CMK (cell line): ENCODE measurements around the gene FAM83F.

ENCODE experiments used
- DNase-seq: peaks from one replicate; pipeline ENCODE4 v3.0.0-alpha.2; 2010; ENCODE audit warnings: low read depth

FAM83F gene

DNA sequence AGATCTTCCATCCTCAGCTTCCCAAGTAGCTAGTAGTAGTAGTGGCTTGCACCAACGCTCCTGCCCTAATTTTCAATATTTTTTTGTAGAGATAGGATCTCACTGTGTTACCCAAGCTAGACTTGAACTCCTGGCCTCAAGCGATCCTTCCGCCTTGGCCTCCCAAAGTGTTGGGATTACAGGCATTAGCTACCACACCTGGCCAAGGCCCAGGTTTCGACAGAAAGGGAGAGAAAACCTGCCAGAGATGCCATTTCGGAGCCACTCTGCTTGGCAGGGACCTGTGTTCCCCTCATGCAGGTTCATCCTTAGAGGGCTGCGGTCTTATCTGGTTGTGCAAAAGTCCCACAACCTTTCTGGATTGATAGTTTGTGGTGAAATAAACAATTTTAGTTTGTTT lies 41.4 kb downstream of the FAM83F start:
- no peak for DNase-seq

DNA sequence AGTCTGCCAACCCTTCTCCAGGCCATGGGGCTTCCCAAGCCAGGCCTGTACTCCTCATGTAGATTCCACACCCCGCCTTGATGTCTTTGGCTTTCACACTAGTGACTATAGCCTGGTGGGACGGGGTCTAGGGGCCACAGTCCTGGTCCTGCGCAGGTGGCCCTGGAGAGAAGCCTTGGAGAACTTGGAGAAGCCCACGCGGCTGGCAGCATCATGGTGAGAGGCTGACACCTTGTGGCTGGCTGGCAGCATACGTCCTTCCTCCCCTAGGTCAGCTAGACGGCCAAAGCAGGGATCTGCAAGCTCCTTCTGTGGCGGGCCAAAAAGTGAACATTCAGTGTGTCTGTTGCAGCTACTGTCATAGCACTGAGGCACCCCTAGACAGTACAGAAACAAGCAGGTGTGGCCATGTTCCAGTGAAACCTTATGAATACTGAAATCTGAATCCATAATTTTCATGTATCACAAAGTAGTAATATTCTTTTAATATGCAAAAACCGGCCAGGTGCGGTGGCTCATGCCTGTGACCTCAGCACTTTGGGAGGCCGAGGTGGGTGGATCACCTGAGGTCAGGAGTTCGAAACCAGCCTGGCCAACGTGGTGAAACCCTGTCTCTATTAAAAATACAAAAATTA lies 42.0 kb downstream of the FAM83F start:
- DNase-seq = no peak

DNA sequence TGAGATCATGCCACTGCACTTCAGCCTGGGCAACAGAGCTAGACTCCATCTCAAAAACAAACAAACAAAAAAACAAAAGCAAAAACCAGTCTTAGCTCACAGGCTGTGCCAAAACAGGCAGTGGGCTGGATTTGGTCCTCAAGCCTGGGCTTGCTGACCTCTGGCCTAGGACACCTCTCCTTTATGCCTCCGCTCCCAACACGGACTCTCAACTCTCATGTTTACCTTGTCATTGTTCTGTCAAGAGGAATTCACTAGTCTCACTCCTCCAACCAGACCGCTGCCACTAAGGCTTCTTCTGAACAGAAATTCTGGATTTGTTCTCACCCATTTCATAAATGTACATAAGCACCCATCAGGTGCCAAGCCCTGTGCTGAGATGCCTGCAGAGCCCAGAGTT lies 42.6 kb downstream of the FAM83F start:
- no peak for DNase-seq

- DNase-seq = no peak
Observed at GRCh38 chr22:40039482-40040115, 44.8 kb downstream of the FAM83F start.

DNA sequence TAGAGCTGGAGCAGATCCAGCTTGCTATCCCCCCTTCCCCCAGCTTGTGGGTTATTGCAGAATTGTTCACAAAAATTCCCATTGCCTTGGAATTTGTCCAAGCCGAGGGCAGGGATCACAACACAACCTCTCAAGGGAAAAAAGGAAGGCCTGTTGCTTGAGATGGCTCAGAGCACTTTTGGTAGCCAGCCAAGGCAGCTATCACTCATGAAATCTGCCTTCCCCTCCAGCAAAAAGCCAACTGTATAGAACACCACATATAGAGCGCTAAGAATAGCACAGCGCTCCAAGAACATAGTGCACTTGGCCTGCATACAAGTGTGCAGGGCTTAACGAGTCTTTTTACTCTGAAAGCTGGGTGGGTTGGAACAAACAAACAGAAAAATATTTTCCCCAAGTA lies 46.2 kb downstream of the FAM83F start:
- peak; percentile 64 for DNase-seq

DNA sequence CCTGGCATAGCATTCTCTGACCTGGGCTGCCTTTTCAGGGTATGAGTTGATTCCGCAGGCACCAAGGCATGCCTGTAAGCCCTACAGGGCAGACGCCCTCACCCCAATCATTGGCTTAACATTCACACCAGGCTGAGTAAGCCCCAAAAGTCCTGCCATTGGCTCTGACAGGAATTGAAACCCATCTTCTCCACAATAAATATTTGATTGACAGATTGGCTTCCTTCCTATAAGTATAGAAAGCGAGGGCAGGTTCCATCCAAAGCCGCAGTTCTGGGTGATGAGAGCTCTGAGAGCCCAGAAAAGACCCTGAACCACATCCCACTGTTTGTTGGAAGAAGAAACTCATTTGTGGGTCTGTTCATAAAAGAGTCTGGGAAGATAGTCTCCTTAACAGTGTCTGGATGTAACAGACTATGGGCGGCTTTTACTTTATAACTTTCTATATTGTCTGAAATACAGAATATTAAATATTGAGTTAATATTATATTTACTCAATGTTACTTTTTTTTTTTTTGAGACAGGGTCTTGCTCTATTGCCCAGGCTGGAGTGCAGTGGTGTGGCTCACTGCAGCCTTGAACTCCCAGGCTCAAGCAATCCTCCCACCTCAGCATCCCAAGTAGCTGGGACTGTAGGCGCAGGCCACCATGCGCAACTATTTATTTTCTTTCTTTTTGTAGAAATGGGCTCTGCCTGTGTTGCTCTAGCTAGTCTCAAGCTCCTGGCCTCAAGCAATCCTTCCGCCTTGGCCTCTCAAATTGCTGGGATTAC lies 46.8 kb downstream of the FAM83F start:
- no peak for DNase-seq

DNA sequence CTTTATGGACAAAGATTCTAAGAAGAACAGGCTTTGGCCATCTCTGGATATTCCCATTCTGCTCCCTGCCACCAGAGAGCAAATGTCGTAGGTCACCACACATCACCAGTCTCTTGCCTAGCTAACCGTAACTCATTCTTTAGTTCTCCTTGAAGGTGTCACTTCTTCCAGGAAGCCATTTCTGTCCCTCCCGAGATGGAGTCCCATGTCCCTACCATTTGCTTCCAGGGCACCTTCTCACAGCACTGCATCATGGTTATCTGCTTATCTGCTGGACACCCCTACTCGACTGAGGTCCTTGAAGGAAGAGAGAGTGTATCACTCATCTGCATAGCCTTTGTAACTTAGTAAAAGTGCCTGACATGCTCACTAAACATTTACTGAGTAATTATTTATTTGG lies 47.6 kb downstream of the FAM83F start:
- DNase-seq = no peak

DNA sequence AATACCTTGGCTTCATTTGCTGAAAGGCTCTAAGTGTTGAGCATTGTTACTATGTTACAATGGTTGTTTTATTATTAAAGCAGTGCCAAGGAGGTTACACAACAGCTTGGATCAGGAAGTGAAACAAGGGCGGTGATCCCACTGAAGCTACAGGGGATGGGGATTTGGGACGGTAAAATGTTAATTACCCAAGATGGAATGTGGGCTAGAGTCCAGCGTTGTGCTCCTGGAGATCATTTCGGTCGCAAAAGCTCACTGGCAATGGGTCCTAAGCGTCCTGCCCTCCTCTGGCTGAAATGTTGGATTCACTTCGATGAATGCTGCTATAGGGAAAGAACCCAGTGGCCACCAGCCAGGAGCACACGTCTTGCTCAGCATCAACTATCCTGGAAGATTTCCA lies 48.3 kb downstream of the FAM83F start:
- DNase-seq = no peak

- no peak for DNase-seq
Observed at GRCh38 chr22:40043793-40044101, 49.0 kb downstream of the FAM83F start.

DNA sequence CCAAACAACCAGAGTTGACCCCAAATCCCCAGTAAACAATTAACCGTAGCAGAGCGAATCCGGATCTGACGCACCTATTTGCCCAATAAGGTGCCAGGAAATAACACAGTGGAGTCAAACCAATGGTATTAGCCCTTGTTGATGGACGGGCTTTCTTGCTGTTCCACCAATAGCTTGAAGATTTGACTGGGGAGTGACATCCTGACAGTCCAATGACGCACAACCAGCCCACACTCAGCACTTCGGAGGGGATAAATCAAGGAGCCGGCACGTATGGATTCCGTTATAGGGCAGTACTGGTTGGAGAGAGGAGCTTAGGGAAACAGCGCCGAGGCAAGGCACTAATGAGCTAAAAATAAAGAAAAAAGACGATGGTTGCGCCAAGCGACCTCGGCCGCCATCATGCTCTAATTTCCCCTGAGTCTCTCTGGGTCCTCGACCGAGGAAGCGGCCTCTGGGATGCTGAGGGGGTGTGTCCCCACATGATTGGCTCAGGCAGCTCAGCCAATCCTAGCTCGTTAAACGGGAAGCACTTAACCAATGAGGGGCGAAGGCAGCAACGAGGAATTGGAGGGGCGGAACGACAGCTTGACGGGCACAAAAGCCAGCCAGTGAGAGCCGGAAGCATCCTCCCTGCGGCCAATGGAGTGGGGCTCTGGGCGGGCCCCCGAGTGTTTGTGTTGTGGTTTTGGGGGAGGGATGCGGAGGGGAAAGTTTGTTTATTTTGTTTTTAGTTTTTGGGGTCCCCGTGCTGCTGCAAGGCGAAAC lies 49.5 kb downstream of the FAM83F start:
- DNase-seq = peak; percentile 98

DNA sequence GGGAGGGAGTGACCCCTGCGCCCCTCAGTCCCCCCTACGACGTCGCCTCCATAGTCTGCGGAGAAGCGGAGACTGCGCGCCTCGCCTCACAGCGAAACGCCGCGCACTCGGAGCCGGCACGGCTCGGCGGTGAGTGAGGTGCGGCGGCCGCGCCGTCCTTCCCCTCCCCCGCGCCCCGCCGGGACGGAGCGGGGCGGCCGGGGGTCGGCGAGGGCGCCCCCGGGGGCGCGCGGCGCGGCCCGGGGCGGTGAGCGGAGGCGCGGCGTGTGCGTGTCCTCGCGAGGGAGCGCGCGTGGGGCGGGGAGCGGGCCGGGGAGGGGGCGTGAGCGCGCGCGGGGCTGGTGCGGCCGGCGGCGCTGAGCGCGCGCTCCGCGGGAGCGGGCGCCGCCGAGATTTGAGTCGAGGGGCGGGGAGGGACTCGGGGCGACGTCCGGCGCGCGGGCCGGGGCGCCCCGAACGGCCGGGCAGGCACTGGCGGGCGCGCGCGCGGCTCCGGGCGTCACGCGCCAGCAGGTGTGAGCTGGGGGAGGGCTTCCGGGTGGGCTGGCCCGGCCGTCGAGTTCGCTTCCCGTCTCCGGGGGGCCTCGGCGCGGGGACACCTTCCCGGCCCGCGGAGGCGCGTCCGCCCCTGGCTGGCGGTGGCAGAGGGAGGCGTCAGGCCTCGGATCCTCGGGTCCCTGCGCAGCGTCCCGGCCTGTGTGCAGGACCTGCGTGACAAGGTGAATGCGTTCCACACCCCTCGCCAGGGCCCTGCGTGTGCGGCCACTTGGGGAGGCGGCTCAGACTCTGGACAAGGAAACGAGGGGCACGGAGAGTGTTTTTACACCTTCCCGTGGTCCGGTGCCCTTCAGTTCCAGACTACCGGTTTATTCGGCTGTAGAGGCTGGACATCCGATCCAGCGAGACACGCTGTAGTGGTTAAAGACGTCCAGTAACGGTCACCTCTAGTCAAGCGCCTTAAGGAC lies 50.4 kb downstream of the FAM83F start:
- DNase-seq = peak; percentile 53

GRCh38 chr22:40046126-40046525 lies 51.4 kb downstream of the FAM83F start:
- no peak for DNase-seq

- no peak for DNase-seq
Observed at GRCh38 chr22:40050258-40050657, 55.5 kb downstream of the FAM83F start.

GRCh38 chr22:40051322-40051721 lies 56.6 kb downstream of the FAM83F start:
- DNase-seq = no peak

GRCh38 chr22:40053460-40053859 lies 58.7 kb downstream of the FAM83F start:
- DNase-seq = no peak

GRCh38 chr22:40054486-40054885 lies 59.7 kb downstream of the FAM83F start:
- DNase-seq = no peak

DNA sequence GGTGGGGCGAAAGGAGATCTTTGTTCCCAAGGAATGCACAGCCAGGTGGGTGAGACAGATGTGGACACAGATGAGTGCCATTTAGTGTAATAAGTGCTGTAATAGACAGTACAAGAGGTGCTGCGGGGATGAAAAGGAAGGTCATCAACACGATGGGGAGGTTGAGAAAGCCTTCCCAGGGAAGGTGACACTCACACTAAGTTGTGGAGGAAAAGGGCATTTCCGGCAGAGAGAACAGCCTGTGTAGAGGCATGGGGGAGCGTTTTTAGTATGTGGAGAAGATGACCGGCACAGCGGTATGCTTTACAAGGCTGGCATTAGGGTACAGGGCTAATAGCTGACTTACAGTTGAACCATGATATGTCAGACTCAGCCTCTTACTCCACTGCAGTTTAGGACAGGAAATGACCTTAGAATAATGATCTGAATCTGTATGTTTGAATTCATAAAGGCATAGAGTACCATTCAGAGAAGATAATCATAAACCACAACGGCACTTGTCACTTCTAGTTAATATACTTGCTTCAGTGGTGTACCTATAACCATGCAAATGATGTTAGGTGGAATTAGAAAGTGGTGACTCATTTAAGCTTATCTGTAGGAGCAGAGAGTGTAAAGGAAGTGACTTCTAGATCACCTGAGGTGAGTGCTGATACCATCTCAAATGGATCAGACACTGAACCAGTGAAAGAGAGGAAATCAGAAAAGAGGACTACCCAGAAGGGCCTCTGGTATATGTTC lies 60.6 kb downstream of the FAM83F start:
- DNase-seq = no peak

- no peak for DNase-seq
Observed at GRCh38 chr22:40056154-40056553, 61.4 kb downstream of the FAM83F start.

GRCh38 chr22:40056559-40056958 lies 61.8 kb downstream of the FAM83F start:
- no peak for DNase-seq

DNA sequence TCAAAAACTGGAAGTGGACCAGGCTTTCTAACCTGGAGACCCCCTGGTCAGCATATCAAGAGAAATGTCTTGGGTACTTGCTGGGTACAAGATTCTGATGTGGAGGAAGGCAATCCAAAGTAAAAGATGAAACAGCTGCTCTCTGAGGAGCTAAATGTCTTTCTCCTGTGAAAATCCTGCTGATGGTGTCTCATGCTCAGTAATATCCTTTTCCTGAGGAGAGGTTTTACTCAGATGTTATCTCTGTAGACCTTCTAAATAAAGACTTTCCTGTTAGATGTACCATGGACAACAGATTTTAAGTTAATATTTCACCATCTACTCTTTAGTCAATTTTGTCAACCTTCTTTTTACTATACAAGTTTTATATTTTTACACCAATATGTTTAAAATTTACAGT lies 62.9 kb downstream of the FAM83F start:
- DNase-seq = no peak

GRCh38 chr22:40058265-40058664 lies 63.5 kb downstream of the FAM83F start:
- DNase-seq = no peak
